Hypothalamus (tissue), 51 donors: Measurements from ENCODE around the gene TNRC18.
A peak's percentile ranks its signal among the peaks of the same experiment; 100 is the strongest.

Experiments
- DNase-seq, 51 donors: peaks; one replicate each; lab custom pipeline; 2025; lab: John Stamatoyannopoulos, UW

The TNRC18 gene

GRCh38 chr7:5359344-5359743 lies 64.3 kb downstream of the TNRC18 start:
- no peak for DNase-seq

- no peak for DNase-seq
Measured at GRCh38 chr7:5357951-5358350, 65.7 kb downstream of the TNRC18 start.

GRCh38 chr7:5356751-5357119 lies 66.9 kb downstream of the TNRC18 start:
- DNase-seq, result no peak

- DNase-seq, result peak in 14 of 51 donors; percentile 3 to 48 (median 16)
Measured at GRCh38 chr7:5354460-5355232, 69.0 kb downstream of the TNRC18 start.

DNA sequence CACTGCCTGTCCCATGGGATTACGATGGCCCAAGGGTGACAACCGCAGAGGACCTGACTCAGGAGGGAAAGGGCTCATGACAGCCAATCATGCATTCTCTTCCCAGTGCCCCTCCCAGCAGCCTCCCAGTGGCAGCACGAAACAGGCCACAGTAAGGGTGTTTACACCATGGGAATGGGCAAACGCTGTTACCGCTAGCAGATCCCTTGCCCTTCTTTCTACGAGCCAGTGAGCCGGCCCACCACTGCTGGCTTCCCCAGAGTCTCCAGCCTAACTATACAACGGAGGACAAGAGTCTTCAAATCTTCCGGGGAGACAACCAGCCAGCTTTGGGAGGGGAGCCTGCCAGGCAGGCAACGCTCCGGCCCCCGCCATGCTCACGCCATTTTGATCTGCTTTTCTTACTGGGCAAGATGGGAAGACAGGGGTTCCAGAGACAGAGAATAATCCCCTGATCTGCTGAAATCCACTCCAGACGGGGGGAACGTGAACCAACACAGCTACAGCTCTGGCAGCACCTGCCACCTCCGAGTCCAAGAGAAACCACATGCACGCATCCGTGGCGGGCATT lies 71.1 kb downstream of the TNRC18 start:
- DNase-seq, result no peak

GRCh38 chr7:5351507-5352265 lies 71.9 kb downstream of the TNRC18 start:
- DNase-seq, result no peak

GRCh38 chr7:5350600-5351385 lies 72.8 kb downstream of the TNRC18 start:
- DNase-seq, result no peak

DNA sequence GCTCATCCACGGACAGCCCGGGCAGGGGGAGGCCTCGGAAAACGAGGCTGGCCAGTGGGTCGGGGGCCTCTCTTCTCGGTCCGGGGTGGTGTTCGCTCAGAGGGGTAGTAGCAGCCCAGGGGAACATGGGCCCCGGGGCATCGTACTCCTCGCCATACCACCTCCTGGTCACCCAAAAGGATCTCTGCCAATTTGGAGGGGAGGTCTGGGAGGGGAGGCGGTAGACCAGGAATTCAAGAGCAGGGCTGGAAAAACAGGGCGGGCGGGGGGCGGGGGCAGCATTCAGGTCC lies 73.5 kb downstream of the TNRC18 start:
- no peak for DNase-seq

- DNase-seq, result no peak
Measured at GRCh38 chr7:5349437-5350173, 74.0 kb downstream of the TNRC18 start.

- no peak for DNase-seq
Measured at GRCh38 chr7:5349005-5349380, 74.6 kb downstream of the TNRC18 start.

GRCh38 chr7:5348134-5349004 lies 75.3 kb downstream of the TNRC18 start:
- DNase-seq, result peak in 14 of 51 donors; percentile 7 to 31 (median 20)

GRCh38 chr7:5345671-5346070 lies 78.0 kb downstream of the TNRC18 start:
- DNase-seq, result no peak

DNA sequence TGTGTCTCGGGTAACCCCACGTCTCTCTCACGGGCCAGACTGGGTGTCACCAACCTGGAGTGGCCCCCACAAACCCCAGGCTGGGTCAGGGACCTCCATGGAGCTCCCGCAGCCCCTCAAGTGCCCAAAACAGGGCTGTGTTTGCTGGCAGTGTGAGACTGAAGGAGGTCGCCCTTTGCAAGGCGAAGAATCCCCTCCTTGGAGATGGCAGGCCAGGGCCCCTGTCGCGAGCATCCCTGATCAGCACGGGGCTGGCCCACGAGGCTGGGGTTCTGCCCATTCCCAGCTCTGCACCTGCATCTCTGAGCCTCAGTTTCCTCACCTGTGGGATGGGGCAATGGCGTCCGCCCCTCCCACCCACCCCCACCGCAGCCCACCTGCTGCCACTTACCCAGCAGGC lies 78.5 kb downstream of the TNRC18 start:
- no peak for DNase-seq

DNA sequence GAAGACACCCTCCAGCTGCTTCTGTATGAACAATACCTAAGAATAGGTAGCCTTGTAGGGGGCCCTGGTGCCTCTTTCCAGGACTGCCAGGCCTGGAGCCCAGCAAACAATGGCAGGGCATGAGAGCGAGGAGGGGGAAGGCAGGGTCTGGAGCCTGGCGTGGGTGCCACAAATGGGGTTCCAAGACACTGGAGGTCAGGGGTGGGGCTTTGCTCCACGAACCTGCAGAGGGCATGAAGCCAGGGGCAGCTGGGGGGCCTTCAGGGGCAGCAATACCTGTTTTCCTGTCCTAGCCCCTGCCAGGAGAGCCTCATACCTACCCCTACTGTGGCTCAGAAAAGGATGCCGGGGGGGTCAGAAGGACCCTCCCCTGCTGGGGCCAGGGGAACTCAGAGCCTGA lies 79.3 kb downstream of the TNRC18 start:
- DNase-seq, result no peak

DNA sequence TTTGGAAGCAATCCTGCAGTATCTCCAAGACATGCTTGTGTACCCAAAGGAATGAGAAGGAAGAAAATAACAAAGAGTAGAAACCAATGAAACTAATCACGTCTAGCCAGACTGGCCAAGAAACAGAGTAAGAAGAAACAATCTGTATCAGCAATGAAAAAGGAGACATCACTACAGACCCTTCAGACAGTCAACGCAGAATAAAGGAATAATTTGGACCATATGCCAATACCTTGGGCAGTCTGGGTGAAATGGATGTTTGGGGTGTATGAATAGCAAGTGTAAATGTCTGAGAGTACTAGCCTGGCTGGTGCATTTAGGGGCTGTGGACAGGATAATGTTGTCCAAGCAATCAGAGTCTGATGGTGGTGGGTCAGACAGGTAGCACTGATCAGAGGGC lies 79.8 kb downstream of the TNRC18 start:
- DNase-seq, result no peak

DNA sequence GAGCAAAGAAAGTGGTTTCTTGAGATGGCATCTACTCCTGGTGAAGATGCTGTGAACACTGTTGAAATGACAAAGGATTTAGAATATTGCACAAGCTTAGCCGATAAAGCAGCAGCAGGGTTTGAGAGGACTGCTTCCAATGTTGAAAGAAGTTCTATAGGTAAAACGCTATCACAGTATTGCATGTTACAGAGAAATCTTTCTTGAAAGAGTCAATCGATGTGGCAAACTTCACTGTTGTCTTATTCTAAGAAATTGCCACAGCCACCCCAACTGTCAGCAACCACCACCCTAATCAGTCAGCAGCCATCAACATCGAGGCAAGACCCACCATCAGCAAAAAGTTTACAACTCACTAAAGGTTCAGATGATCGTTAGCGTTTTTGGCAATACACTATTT lies 81.0 kb downstream of the TNRC18 start:
- no peak for DNase-seq

DNA sequence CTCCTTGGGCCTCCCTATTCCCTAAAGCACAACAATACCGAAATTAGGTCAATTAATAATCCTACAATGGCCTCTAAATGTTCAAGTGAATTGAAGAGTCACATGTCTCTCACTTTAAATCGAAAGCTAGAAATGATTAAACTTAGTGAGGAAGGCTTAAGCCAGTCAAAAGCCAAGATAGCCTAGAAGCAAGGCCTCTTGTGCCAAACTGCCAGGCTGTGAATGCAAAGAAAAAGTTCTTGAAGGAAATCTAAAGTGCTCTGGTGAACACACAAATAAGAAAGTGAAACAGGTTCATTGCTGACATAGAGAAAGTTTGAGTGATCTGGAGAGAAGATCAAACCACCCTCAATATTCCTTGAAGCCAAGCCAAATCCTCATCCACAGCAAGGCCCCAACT lies 83.7 kb downstream of the TNRC18 start:
- DNase-seq, result no peak

- DNase-seq, result no peak
Measured at GRCh38 chr7:5337047-5337446, 86.6 kb downstream of the TNRC18 start.

- peak in 7 of 51 donors; percentile 8 to 20 (median 13) for DNase-seq
Measured at GRCh38 chr7:5334671-5335070, 89.0 kb downstream of the TNRC18 start.
